HL-60/S4 treated with phorbol 12-myristate 13-acetate at 8.2 ng/mL for 4 days and 3 days (cell line): ENCODE data around the gene HELZ.

Experiments used
- in situ Hi-C: fragments of 300-500 bp; cut with MboI; formaldehyde crosslinking; loops from 2 replicates; pipeline ENCODE4 v1.15.0; 2022; ENCODE audit warnings: low sequenced_read_pairs

Gene HELZ

DNA sequence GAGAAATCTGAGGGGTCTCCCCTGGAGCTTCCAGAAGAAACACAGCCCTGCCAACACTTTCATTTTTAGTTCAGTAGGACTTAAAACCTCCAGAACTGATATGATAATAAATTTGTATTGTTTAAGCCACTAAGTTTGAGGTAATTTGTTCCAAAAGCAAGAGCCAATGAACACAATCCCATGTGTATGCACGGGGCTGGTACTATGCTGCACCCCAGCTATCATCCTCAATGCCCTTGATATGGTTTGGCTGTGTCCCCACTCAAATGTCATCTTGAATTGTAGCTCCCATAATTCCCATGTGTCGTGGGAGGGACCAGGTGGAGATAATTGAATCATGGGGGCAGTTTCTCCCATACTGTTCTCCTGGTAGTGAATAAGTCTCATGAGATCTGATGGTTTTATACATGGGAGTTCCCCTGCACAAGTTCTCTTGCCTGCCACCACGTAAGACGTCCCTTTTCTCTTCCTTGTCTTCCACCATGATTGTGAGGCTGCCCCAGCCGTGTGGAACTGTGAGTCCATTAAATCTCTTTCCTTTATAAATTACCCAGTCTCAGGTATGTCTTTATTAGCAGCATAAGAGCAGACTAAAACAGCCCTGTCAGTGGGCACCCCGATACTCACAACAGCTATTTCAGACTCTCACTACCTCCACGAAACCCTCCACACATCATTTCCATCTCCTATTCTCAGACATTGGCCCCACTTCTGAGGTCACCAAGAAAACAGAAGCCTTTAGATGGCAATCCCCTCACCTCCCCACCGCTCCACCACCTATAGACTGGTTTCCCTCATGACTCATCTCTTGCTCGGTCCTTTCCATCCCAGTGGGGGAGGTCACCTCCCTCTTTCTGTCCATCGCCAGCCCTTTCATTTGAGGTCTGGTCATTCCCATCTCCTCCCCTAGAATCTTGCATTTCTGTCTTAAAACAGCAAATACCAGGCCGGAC is 209.6 kb downstream of the HELZ start:
- in situ Hi-C loops, result no loop called here

DNA sequence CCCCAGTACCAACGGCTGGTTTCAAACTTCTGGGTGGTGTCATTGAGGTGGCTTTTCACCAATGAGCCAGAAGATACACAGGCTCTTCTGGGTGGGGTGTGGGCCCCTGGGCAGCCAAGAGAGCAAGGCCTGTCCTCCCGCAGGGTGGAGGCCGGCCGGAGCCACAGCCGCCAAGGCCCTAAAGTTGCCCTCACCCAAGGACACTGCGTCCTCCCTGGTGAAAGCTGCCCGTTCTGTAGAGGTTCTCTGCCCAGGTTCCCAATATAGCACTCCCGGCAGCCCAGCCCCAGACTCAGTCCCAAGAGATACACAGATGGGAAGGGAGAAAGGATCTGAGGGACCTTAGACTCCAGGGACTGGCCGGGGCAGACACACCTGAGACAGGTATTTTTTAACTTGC is 211.4 kb downstream of the HELZ start:
- in situ Hi-C loops, result no loop called here

DNA sequence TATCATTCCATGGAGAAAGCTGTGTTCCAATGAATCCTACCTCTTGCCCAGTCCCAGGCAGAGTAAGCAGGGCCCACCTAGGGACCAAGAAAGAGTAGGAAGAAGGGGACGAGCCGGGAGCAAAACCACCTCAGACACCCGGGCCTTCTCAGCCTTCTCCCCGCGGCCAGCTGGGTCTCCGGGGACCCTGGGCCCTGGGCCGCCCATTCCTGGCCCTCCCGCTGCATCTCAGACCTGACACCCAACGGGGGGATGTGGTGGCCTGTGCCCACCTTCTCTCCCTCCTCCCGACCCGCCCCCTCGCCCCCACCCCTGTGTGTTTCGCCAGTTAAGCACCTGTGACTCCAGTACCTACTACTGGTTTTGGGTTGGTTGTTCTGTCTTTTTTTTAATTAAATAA is 212.0 kb downstream of the HELZ start:
- in situ Hi-C loops, result no loop called here

DNA sequence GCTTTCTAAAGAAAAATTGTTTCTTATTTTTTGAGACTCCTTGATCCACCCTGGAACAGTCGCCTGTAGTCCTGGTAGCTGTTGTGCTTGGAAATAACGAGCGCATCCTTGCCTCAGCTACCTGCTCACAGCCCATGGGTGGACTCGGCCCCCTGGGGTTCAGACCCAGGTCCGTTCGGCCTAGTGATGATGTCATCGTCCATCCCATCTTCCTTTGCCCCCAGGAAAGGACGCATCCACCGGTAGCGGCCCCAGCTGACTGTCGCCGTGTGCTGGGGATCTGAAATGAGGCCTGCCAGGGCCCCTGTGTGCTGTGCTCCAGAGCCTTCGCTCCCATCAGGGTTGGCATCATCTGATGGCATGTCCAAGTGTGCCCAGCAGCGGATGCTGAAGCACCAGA is 212.6 kb downstream of the HELZ start:
- in situ Hi-C loops, result no loop called here

DNA sequence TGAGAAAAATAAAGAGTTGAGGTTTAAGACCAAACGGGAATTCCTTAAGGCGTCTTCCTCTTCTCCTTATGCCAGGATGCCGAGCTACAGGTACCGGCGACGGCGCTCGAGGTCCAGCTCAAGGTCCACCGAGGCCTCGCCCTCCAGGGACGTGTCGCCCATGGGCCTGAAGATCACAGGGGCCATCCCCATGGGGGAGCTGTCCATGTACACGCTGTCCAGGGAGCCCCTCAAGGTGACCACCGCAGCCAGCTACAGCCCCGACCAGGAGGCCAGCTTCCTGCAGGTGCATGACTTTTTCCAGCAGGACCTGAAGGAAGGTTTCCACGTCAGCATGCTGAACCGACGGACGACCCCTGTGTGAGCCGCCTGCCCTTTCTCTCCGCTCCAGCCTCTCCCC is 214.4 kb downstream of the HELZ start:
- in situ Hi-C loops, result no loop called here

DNA sequence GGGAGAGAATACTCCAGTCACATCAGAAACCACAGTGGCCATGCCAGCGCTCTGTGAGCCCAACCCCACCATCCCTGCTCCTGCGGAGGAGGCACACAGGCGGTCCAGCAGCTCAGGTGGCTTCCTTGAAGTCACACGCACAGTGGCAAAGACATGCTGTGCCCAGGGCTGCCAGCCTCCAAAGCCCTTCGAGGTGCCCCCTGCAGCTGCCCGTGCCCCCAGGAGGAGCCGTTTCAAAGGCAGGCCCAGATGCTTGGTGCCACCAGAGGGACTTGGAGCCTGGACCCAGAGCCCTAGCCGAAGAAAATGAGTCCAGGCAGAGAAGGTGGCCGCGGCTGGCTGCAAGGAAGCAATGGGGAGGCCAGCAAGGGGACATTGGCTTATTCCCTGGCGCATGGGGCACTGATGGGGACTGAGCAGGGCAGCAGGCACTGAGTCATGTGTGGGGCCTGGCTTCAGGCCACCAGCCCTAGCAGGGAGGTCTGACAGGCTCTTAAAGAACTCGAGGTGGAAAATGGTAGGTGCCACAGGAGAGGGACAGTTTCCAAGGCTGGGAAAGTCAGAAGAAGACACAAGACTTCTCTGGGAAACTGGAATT is 217.9 kb downstream of the HELZ start:
- in situ Hi-C loops, result no loop called here

DNA sequence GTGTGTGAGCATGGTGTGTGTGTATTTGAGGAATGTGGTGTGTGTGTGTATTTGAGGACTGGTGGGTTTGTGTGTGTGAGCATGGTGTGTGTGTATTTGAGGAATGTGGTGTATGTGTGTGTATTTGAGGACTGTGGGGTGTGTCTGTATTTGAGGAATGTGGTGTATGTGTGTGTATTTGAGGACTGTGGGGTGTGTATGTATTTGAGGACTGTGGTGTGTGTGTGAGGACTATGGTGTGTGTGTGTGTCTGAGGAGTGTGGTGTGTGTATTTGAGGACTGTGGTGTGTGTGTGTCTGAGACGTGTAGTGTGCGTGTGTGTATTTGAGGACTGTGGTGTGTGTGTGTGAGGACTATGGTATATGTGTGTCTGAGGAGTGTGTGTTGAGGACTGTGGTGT is 218.7 kb downstream of the HELZ start:
- in situ Hi-C loops, result no loop called here

DNA sequence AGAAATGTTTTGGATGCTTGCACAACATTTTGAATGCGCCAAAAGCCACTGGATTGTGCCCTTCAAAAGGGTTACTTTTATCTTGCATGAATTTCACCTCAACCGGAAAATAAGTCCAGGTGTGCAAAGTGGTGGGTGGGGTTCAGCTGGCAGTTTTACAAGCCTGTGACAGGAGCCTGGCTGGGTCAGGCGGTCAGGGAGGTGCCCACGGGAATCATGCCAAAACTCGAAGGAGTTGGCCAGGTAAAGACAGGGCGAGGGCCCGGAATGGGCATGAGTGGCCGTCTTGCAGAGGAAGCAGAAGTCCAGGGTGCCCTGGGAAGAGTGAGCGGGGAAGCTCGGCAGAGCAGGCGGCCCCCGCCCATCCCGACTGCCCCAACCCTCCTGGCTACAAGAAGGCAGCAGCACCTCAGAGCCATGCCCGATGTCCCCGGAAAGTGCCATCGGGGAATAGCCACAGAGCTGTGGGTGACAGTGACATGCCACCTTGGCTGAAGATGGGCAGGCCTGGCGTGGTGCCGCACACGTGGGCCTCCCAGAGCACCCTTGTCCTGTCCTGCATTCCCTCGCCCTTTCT is 219.7 kb downstream of the HELZ start:
- in situ Hi-C loops, result no loop called here

DNA sequence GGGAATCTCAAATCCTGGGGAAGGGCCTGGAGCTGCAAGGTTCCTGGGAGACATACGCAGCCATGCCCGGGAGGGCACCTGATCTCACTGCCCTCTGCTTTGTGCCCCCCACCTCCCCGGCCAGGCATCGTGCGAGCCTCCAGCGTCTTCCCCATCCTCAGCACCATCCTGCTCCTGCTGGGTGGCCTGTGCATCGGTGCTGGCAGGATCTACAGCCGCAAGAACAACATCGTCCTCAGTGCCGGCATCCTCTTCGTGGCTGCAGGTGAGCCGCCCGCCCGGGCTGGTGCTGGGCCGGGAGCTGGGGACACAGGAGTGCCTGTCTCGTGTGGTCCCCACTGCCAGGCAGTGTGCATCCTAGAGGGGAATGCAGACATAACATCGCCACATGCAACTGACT is 220.3 kb downstream of the HELZ start:
- in situ Hi-C loops, result no loop called here

DNA sequence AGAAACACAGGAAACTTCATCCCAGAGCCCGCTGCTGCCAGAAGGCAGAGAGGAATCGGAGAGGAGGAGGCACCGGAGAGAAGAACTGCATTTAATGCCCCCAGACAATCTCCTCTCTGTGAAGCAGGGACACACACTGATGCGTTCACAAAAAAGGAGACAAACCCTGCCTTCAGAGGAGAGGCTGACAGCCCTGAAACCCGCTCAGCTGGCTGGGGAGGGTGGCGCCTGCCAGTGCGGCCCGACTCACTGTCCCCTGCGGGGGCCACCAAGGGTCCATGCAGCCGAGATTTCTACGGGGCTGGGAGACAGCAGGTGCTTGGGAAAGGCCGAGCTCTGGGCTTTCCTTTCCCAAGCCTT is 222.6 kb downstream of the HELZ start:
- in situ Hi-C loops, result no loop called here

DNA sequence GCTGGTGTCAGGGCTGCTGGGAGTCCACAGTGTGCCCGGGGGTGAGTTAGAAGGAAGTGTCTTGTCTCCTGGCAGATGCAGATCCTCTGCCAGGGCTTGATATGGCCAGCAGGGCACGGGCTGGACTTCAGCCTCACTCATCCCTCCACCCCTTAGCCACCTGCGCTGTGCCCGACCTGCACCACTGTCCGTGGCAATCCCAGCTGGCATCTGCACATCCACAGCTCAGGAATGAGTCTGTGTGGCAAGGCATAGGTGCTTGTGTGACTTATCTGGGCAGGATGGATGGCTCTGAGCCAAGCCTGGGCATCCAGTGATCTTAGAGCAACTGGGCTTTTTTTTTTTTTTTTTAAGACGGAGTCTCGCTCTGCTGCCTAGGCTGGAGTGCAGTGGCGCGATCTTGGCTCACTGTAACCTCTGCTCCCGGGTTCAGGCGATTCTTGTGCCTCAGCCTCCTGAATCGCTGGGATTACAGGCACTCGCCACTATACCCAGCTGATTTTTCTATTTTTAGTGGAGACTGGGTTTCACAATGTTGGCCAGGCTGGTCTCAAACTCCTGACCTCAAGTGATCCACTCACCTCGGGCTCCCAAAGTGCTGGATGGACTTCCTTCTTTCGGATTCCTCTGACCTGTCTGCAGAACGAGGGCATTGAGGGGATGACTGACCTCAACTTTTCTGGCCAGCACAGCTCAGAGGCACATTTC is 223.1 kb downstream of the HELZ start:
- in situ Hi-C loops, result no loop called here

DNA sequence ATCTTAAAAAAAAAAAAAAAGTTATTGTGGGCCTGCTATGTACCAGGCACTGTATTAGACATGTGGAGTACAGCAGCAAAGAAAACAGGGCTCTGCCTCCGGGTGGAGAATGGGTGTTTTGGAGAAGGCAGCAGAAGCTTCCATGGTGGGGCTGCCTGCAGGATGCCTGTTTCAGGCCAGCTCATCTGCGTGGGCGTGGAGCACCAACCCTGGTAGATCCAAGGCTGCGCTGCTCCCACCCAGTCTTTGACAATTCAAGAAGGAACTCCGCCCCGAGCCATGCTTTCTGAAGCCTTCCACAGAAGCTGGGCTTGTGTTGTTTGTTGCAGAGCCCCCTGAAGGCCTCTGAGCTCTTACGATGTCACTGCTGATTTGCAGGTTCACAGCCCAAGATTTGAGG is 223.8 kb downstream of the HELZ start:
- in situ Hi-C loops, result no loop called here
